ENCODE results near the gene NUP88.

Gene NUP88

GRCh38 chr17:5361426-5361825 lies 58.0 kb downstream of the NUP88 start:
- Histone ChIP-seq H4K20me1 (peaks cover 0 to 20% (median 7%) of the 10 kb centered on the region in 11 experiments; a peak in 10 of 22 replicates), H3K4me1 (peaks cover 0 to 24% (median 15%) of the 10 kb centered on the region in 10 experiments; a peak in 16 of 20 replicates), H3K4me2 (no peak overlapping the region), H3K9me3 (replicated peaks in 1 of 11) (no peaks in the 10 kb centered on the region), H3K27me3 (no peaks in the 10 kb centered on the region), H3K4me3 (no peak overlapping the region), H3K9ac (no peak overlapping the region), H3K36me3 (peaks cover 78 to 100% (median 88%) of the 10 kb centered on the region in 11 experiments), H3K27ac (no peak overlapping the region)
- TF ChIP-seq Cebpa-rat (IDR thresholded peaks at IDR 0.05), result no peak

GRCh38 chr17:5355421-5356129 lies 63.9 kb downstream of the NUP88 start:
- Histone ChIP-seq H3K36me3 (peaks cover 93 to 100% (median 100%) of the 10 kb centered on the region in 11 experiments), H3K4me3 (no peak overlapping the region), H3K9me3 (replicated peaks in 1 of 11) (no peaks in the 10 kb centered on the region), H3K4me2 (no peak overlapping the region), H3K27me3 (no peaks in the 10 kb centered on the region), H3K4me1 (no peaks in the 10 kb centered on the region), H3K27ac (no peak overlapping the region), H4K20me1 (peaks cover 0 to 5% (median 0%) of the 10 kb centered on the region in 11 experiments; a peak in 5 of 22 replicates), H3K9ac (no peak overlapping the region)
- no peak for TF ChIP-seq Cebpa-rat (IDR thresholded peaks at IDR 0.05)

- Histone ChIP-seq H3K4me1 (no peaks in the 10 kb centered on the region), H3K36me3 (peaks cover 96 to 100% (median 99%) of the 10 kb centered on the region in 11 experiments), H3K27me3 (no peaks in the 10 kb centered on the region), H3K4me2 (no peak overlapping the region), H3K4me3 (no peak overlapping the region), H3K27ac (no peak overlapping the region), H3K9ac (no peak overlapping the region), H3K9me3 (replicated peaks in 1 of 11) (no peaks in the 10 kb centered on the region), H4K20me1 (peaks cover 0 to 5% (median 0%) of the 10 kb centered on the region in 11 experiments; a peak in 4 of 22 replicates)
- TF ChIP-seq Cebpa-rat (IDR thresholded peaks at IDR 0.05), result no peak
Measured at GRCh38 chr17:5354886-5355415, 64.5 kb downstream of the NUP88 start.

- Histone ChIP-seq H3K4me1 (no peaks in the 10 kb centered on the region), H3K36me3 (peaks cover 98 to 100% (median 99%) of the 10 kb centered on the region in 11 experiments), H3K4me2 (no peak overlapping the region), H3K4me3 (no peak overlapping the region), H3K9me3 (replicated peaks in 1 of 11) (no peaks in the 10 kb centered on the region), H3K9ac (no peak overlapping the region), H4K20me1 (peaks cover 0 to 5% (median 0%) of the 10 kb centered on the region in 11 experiments; a peak in 4 of 22 replicates), H3K27ac (no peak overlapping the region), H3K27me3 (no peaks in the 10 kb centered on the region)
- no peak for TF ChIP-seq Cebpa-rat (IDR thresholded peaks at IDR 0.05)
Measured at GRCh38 chr17:5354310-5354709, 65.2 kb downstream of the NUP88 start.

- H3K27ac ChIP-seq, result no peak overlapping the region
- H3K9ac ChIP-seq, result no peak overlapping the region
- TF ChIP-seq Cebpa-rat (IDR thresholded peaks at IDR 0.05), result no peak
- peaks cover 98 to 100% (median 99%) of the 10 kb centered on the region in 11 experiments for H3K36me3 ChIP-seq
- no peaks in the 10 kb centered on the region for H3K9me3 ChIP-seq (replicated peaks in 1 of 11)
- H3K4me2 ChIP-seq, result no peak overlapping the region
- peaks cover 0 to 9% (median 0%) of the 10 kb centered on the region in 11 experiments; a peak in 4 of 22 replicates for H4K20me1 ChIP-seq
- H3K4me1 ChIP-seq, result no peaks in the 10 kb centered on the region
- no peak overlapping the region for H3K4me3 ChIP-seq
- H3K27me3 ChIP-seq, result no peaks in the 10 kb centered on the region
Measured at GRCh38 chr17:5352681-5353289, 66.7 kb downstream of the NUP88 start.

- Histone ChIP-seq H3K9me3 (replicated peaks in 1 of 11) (no peaks in the 10 kb centered on the region), H3K27ac (no peak overlapping the region), H3K36me3 (peaks cover 71 to 100% (median 88%) of the 10 kb centered on the region in 11 experiments), H3K4me1 (no peaks in the 10 kb centered on the region), H3K4me2 (no peak overlapping the region), H3K4me3 (no peak overlapping the region), H4K20me1 (0 out of 22 replicates have a peak, but pooled peaks cover 0 to 9% (median 0%) of the 10 kb centered on the region in 11 experiments), H3K9ac (no peak overlapping the region), H3K27me3 (no peaks in the 10 kb centered on the region)
- TF ChIP-seq Cebpa-rat (IDR thresholded peaks at IDR 0.05), result no peak
Measured at GRCh38 chr17:5344914-5345313, 74.5 kb downstream of the NUP88 start.
